ENCODE data around the gene GPX5. TPM values are rescaled to one million over a fixed set of nuclear protein-coding genes. Genes with fewer than 3 reads are reported as not detected.

GPX5 gene
- polyA plus RNA-seq, 3 donors = not detected

Other genes with a start within 250 kb of the GPX5 start
- 1 to 10 TPM in 2 of 3 donors, under 1 TPM in 1; 0.98 to 2.8 (median 2.0) TPM for gene PGBD1, start 244.3 kb upstream of the GPX5 start, polyA plus RNA-seq
- 1 to 10 TPM; 3.0 to 9.1 (median 3.8) TPM for gene ZSCAN31, start 189.7 kb upstream of the GPX5 start, polyA plus RNA-seq
- gene ZKSCAN3, start 175.9 kb upstream of the GPX5 start, polyA plus RNA-seq = 1 to 10 TPM in 1 of 3 donors, under 1 TPM in 2; 0.85 to 2.0 (median 0.88) TPM
- 1 to 10 TPM; 1.0 to 1.7 (median 1.3) TPM for gene ZSCAN12, start 126.1 kb upstream of the GPX5 start, polyA plus RNA-seq
- under 1 TPM in 2 of 3 donors, not detected in 1; 0.18 to 0.75 TPM for gene ZSCAN23, start 82.4 kb upstream of the GPX5 start, polyA plus RNA-seq
- gene GPX6, start 10.1 kb upstream of the GPX5 start, polyA plus RNA-seq = not detected